Left lung (tissue), 10 donors: ENCODE data around the gene ATF5. TPM values are rescaled to one million over a fixed set of nuclear protein-coding genes. Genes with fewer than 3 reads are reported as not detected.

Source experiments
- ATAC-seq: fragments of 200-7000 bp; cut with Tn5 transposase; one replicate; pipeline ENCODE4 v1.9.1; 2020; ENCODE audit warnings: moderate library complexity
- DNase-seq, 4 donors: peaks; one replicate each; pipeline ENCODE4 v3.0.0-alpha.2; 2013 to 2020
- H3K27ac ChIP-seq, 2 donors: fragments of 200-600 bp; sonication (generic) in 1 of 2; one replicate each; pipeline versions ENCODE4 v1.5.0 to v1.8.0; 2020 to 2021
- H3K27me3 ChIP-seq, 2 donors: fragments of 200-600 bp; sonication (generic) in 1 of 2; one replicate each; pipeline versions ENCODE4 v1.5.0 to v1.8.0; 2020 to 2021
- H3K36me3 ChIP-seq, 2 donors: fragments of 200-600 bp; sonication (generic) in 1 of 2; one replicate each; pipeline versions ENCODE4 v1.5.0 to v1.8.0; 2020 to 2021
- H3K4me1 ChIP-seq, 2 donors: fragments of 200-600 bp; one replicate each; pipeline ENCODE4 v1.8.0; 2021
- H3K4me3 ChIP-seq, 2 donors: fragments of 200-600 bp; sonication (generic) in 1 of 2; one replicate each; pipeline versions ENCODE4 v1.5.0 to v1.8.0; 2020 to 2021; ENCODE audit warnings: mild to moderate bottlenecking in 1 of 2
- H3K9me3 ChIP-seq, 2 donors: fragments of 200-600 bp; sonication (generic) in 1 of 2; one replicate each; pipeline versions ENCODE4 v1.5.0 to v1.8.0; 2020 to 2021
- intact Hi-C, 2 donors: fragments of 100-400 bp; cut with DNase I; formaldehyde crosslinking; loops; one replicate each; pipeline versions ENCODE4 v1.11.2 to v1.14.2; 2022
- polyA plus RNA-seq, 6 donors: library from polyadenylated mRNA; unstranded; fragments of 120-200 nt; gene quantifications; one replicate each; pipeline ENCODE4 v1.2.1, GENCODE V29; 2013; ENCODE audit not compliant: insufficient read length in 6 of 6
- total RNA-seq, 2 donors: library from RNA; stranded (reverse); fragmentation: NEBNext Ultra II Directional; extraction: Animal tissue kit (Norgen Biotek cat#: 25700); gene quantifications; one replicate each; pipeline ENCODE4 v1.2.1, GENCODE V29; 2021
- TF ChIP-seq, protein P1 (sequence below), 2 donors: fragments of 200-600 bp; sonication (generic) in 1 of 2; IDR thresholded peaks; one replicate each; pipeline versions ENCODE4 v1.5.0 to v1.8.0; 2021; ENCODE audit warnings: antibody characterized with exemption in 2 of 2
- donor health status: DM: no; HTN: yes; CAD: no.
- donor health status: DM: no; HTN: no; CAD: no.

ATF5 gene
- total and polyA plus RNA-seq, 8 donors: 17.4 to 29.6 (median 25.8) TPM

DNA sequence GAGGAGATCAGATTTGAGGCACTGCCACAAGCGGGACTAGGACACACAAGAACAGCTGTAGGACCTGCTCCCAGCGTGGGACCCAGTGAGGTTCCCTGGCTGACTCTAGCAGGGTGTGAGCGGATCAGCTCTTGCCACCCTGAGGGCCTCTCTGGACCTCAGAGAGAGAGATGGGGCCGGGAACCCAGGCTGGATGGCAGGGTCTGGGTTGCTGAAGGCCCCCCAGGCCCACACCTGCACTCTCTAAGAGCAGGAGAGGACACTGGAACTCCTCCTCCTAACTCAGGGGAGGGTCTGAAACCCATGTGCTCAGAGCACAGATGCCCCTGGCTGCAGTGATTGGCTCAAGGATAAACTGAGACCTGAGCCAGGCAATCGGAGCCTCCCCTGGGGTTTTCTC, 18.8 kb upstream of the ATF5 start:
- intact Hi-C loops: no loop called here
- no peaks in the 10 kb centered on the region for H3K27me3 ChIP-seq
- peaks cover 4 to 39% of the 10 kb centered on the region in 2 donors for H3K4me1 ChIP-seq
- H3K36me3 ChIP-seq: peaks cover 0 to 81% of the 10 kb centered on the region in 2 donors
- ATAC-seq: no peak
- TF ChIP-seq, protein P1, sequence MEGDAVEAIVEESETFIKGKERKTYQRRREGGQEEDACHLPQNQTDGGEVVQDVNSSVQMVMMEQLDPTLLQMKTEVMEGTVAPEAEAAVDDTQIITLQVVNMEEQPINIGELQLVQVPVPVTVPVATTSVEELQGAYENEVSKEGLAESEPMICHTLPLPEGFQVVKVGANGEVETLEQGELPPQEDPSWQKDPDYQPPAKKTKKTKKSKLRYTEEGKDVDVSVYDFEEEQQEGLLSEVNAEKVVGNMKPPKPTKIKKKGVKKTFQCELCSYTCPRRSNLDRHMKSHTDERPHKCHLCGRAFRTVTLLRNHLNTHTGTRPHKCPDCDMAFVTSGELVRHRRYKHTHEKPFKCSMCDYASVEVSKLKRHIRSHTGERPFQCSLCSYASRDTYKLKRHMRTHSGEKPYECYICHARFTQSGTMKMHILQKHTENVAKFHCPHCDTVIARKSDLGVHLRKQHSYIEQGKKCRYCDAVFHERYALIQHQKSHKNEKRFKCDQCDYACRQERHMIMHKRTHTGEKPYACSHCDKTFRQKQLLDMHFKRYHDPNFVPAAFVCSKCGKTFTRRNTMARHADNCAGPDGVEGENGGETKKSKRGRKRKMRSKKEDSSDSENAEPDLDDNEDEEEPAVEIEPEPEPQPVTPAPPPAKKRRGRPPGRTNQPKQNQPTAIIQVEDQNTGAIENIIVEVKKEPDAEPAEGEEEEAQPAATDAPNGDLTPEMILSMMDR (IDR thresholded peaks at IDR 0.05): no peak
- DNase-seq: no peak
- H3K27ac ChIP-seq: peak overlapping the region in 1 of 2 donors; percentile 63
- H3K4me3 ChIP-seq: no peak overlapping the region
- H3K9me3 ChIP-seq: no peaks in the 10 kb centered on the region

DNA sequence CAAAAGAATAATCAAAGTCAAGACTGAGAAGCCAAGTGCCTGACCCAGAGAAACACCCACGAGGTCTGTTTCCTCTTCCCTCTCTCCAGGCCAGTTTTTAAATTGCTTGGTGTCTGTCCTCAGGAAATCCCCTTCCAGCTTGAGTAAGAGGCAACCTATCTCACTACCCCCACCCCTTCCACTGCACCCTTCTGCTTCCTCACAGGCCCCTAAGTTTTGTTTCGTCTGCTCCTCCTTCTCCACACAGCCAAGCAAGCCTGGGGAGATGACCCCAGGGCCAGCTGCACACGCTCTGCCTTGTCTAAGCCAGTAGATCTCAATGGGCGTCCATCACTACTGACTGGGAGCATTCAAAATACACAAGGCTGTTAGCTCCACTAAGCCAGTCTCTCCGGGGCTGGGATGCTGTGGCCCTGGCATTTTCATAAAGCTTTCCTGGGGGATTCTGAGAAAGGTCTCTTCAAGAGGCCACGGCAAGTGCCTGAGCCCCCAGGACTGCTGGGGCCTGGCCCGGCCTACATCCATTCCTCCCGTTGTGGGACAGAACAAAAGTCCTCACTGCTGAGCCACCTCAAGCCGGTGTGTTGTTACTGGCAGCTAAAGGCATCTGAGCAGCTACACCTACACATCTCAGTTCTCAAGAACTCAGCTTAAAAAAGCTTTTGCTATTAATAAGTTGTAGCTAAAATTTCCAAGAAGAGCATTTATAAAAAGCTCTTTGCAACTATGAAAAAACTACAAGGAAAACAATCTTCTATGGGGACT, 17.4 kb upstream of the ATF5 start:
- no peaks in the 10 kb centered on the region for H3K27me3 ChIP-seq
- no peaks in the 10 kb centered on the region for H3K9me3 ChIP-seq
- DNase-seq (no peak), ATAC-seq (peak; percentile 47)
- intact Hi-C loops: no loop called here
- TF ChIP-seq, protein P1 (IDR thresholded peaks at IDR 0.05): no peak
- peaks cover 0 to 87% of the 10 kb centered on the region in 2 donors for H3K36me3 ChIP-seq
- H3K4me1 ChIP-seq: peaks cover 4 to 34% of the 10 kb centered on the region in 2 donors
- H3K27ac ChIP-seq: peak overlapping the region in 1 of 2 donors; percentile 63
- no peak overlapping the region for H3K4me3 ChIP-seq

DNA sequence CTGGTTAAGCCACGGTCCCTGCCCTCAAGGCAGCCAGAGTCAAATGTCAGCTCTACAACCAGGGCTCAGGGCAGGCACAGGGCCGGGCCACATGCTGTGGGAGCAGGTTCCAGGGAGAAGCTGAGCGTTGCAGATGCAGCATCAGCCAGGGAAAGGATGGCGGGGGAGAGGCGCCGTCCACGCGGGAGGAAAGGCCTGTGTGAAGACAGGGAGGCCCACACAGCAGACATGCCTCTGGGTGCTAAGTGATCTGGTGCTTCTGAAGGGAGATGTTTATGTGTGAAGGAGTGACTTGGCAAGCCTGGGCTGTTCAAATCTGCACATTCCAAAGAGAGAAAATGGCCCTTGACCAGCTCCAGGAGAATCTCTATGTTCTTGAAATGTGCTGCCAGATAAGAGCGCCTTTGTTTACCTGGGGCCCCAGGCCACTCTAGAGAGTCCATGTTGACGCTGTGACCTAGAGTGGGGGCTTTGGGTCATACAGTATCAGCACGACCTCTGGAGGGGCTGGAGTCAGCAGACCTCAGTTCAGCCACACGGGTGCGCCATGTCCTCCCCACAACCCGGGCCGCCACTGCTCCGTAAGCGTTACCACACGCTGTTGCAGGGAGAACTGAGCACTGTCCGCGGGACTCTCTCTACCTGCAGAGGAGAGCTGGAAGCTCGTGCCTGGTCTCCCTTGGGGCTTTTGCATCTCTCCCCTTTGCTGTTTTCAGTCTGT, 15.9 kb upstream of the ATF5 start:
- Histone ChIP-seq H3K9me3 (no peaks in the 10 kb centered on the region), H3K27me3 (no peaks in the 10 kb centered on the region), H3K36me3 (peaks cover 0 to 85% of the 10 kb centered on the region in 2 donors), H3K27ac (no peak overlapping the region), H3K4me3 (no peak overlapping the region), H3K4me1 (peaks cover 4 to 50% of the 10 kb centered on the region in 2 donors)
- intact Hi-C loops: no loop called here
- ATAC-seq (peak; percentile 63), DNase-seq (no peak)
- TF ChIP-seq, protein P1 (IDR thresholded peaks at IDR 0.05): no peak

DNA sequence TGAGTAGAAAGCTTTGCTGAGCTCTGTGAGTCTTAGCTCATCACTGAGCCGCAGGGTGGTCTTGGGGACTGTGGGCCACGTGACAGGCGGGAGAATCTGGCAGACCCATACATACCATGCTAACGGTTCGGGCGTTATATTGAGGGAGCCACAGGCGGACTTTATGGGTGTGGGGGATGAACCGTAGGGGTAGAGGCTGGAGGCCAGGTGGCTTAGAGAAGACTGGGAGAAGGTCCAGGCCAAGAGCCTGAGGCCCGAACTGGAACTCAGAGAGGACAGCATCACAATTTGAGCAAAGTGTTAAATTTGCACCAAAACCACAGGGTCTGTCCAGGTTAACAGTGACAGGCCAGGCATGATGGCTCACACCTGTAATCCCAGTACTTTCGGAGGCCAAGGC, 15.3 kb upstream of the ATF5 start:
- Histone ChIP-seq H3K36me3 (peaks cover 0 to 84% of the 10 kb centered on the region in 2 donors), H3K4me1 (peaks cover 4 to 55% of the 10 kb centered on the region in 2 donors), H3K27ac (no peak overlapping the region), H3K9me3 (no peaks in the 10 kb centered on the region), H3K27me3 (no peaks in the 10 kb centered on the region), H3K4me3 (no peak overlapping the region)
- intact Hi-C loops: no loop called here
- TF ChIP-seq, protein P1 (IDR thresholded peaks at IDR 0.05): no peak
- ATAC-seq: no peak
- no peak for DNase-seq

DNA sequence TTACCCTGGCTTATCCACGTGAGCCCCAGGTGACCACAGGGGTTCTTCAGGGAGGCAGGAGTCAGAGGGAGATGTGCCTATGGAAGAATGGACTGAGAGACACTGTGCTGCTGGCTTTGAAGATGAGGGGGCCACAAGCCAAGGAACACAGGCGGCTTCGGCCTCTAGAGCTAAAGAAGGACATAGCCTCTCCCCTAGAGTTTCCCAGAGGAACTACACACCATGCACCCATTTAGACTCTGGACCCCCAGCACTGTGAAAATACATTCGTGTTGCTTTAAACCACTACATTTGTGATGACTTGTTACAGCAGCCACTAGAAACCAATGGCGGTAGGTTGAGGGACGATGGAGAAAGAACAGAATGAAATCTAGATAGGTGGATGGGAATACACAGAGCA, 13.7 kb upstream of the ATF5 start:
- DNase-seq (no peak), ATAC-seq (no peak)
- Histone ChIP-seq H3K36me3 (peaks cover 0 to 69% of the 10 kb centered on the region in 2 donors), H3K4me3 (no peak overlapping the region), H3K27ac (no peak overlapping the region), H3K27me3 (no peaks in the 10 kb centered on the region), H3K4me1 (peaks cover 4 to 52% of the 10 kb centered on the region in 2 donors), H3K9me3 (no peaks in the 10 kb centered on the region)
- intact Hi-C loops: no loop called here
- TF ChIP-seq, protein P1 (IDR thresholded peaks at IDR 0.05): no peak
